HepG2 (cell line): ENCODE measurements around the gene MYL3. TPM values are rescaled to one million over a fixed set of nuclear protein-coding genes. Genes with fewer than 3 reads are reported as not detected.
A peak's percentile ranks its signal among the peaks of the same experiment; 100 is the strongest.

Experiments
- CENPX ChIP-seq: sonication (generic); formaldehyde crosslinking; IDR thresholded peaks from 2 replicates; pipeline ENCODE4 v1.9.0; 2021; ENCODE audit warnings: mild to moderate bottlenecking, missing genetic modification reagents, moderate library complexity
- ETV5 ChIP-seq: IDR thresholded peaks from 2 replicates; pipeline ENCODE4 v1.6.1; 2018; ENCODE audit warnings: missing biosample characterization, missing genetic modification reagents, inconsistent platforms, borderline replicate concordance
- FOXA3 ChIP-seq: IDR thresholded peaks from 2 replicates; pipeline ENCODE4 v1.6.1; 2016; ENCODE audit warnings: missing genetic modification reagents, missing compliant biosample characterization
- GMEB1 ChIP-seq: sonication (generic); formaldehyde crosslinking; IDR thresholded peaks from 2 replicates; pipeline ENCODE4 v1.5.1; 2020; ENCODE audit warnings: missing genetic modification reagents, mild to moderate bottlenecking, borderline replicate concordance
- HOXD1 ChIP-seq: sonication (generic); formaldehyde crosslinking; IDR thresholded peaks from 2 replicates; pipeline ENCODE4 v1.5.0; 2020; ENCODE audit warnings: missing genetic modification reagents
- MEIS2 ChIP-seq: sonication (generic); formaldehyde crosslinking; IDR thresholded peaks from 2 replicates; pipeline ENCODE4 v1.9.0; 2021; ENCODE audit warnings: mild to moderate bottlenecking, missing genetic modification reagents
- MLX ChIP-seq: IDR thresholded peaks from 2 replicates; pipeline ENCODE4 v1.6.1; 2016
- MTF2 ChIP-seq: sonication (generic); formaldehyde crosslinking; IDR thresholded peaks from 2 replicates; pipeline ENCODE4 v1.5.0; 2020; ENCODE audit warnings: missing genetic modification reagents, borderline replicate concordance
- PHF21A ChIP-seq: sonication (generic); formaldehyde crosslinking; IDR thresholded peaks from 2 replicates; pipeline ENCODE4 v1.5.0; 2020; ENCODE audit warnings: mild to moderate bottlenecking, missing genetic modification reagents
- RARG ChIP-seq: sonication (generic); formaldehyde crosslinking; IDR thresholded peaks from 2 replicates; pipeline ENCODE4 v1.4.0; 2020; ENCODE audit warnings: low read depth, mild to moderate bottlenecking, missing genetic modification reagents
- RBAK ChIP-seq: sonication (generic); formaldehyde crosslinking; IDR thresholded peaks from 2 replicates; pipeline ENCODE4 v1.5.1; 2020; ENCODE audit warnings: mild to moderate bottlenecking, missing genetic modification reagents
- TAF15 ChIP-seq: fragments of 200-400 bp; formaldehyde crosslinking; IDR thresholded peaks from one replicate; pipeline ENCODE4 v1.6.1; 2018; ENCODE audit warnings: mild to moderate bottlenecking, low read depth, low read length; ENCODE audit not compliant: poor library complexity, severe bottlenecking
- U2AF2 ChIP-seq: fragments of 200-400 bp; formaldehyde crosslinking; IDR thresholded peaks from 2 replicates; pipeline ENCODE4 v1.6.1; 2017; ENCODE audit warnings: low read depth, mild to moderate bottlenecking, low read length
- ZFAT ChIP-seq: sonication (generic); formaldehyde crosslinking; conservative IDR thresholded peaks from 2 replicates; pipeline ENCODE4 v1.8.1; 2023; ENCODE audit warnings: missing genetic modification reagents, inconsistent platforms
- ZNF549 ChIP-seq: sonication (generic); formaldehyde crosslinking; IDR thresholded peaks from 2 replicates; pipeline ENCODE4 v1.5.0; 2020; ENCODE audit warnings: missing genetic modification reagents
- ZNF563 ChIP-seq: sonication (generic); formaldehyde crosslinking; IDR thresholded peaks from 2 replicates; pipeline ENCODE4 v1.8.0; 2022; ENCODE audit warnings: mild to moderate bottlenecking, moderate library complexity, missing genetic modification reagents
- ZNF713 ChIP-seq: sonication (generic); formaldehyde crosslinking; IDR thresholded peaks from 2 replicates; pipeline ENCODE4 v1.4.0; 2020; ENCODE audit warnings: mild to moderate bottlenecking, missing genetic modification reagents
- ZNF782 ChIP-seq: sonication (generic); formaldehyde crosslinking; IDR thresholded peaks from 2 replicates; pipeline ENCODE4 v1.4.0; 2020; ENCODE audit warnings: missing genetic modification reagents, mild to moderate bottlenecking, borderline replicate concordance
- ZSCAN29 ChIP-seq: sonication (generic); formaldehyde crosslinking; conservative IDR thresholded peaks from 2 replicates; pipeline ENCODE4 v1.4.0; 2020; ENCODE audit warnings: mild to moderate bottlenecking, missing genetic modification reagents
- polyA plus RNA-seq, 8 experiments: library from polyadenylated mRNA; depleted of rRNA in 3 of 8; stranded (reverse) in 7 of 8; unstranded in 1 of 8; fragments of >200 nt; fragmentation: Illumina TruSeq in 4 of 8; extraction: Trizol in 4 of 8; gene quantifications; 2 replicates each; pipeline versions ENCODE4 v1.2.1 to v1.2.3, GENCODE V29; 2011 to 2016; ENCODE audit warnings: low read depth in 4 of 8, missing spikeins in 1 of 8, mixed read lengths in 1 of 8; ENCODE audit not compliant: insufficient read depth in 1 of 8
- total RNA-seq, 5 experiments: library from RNA; depleted of rRNA; stranded (reverse); fragments of >200 nt; fragmentation: Illumina TruSeq; extraction: Trizol; gene quantifications; 2 replicates each; pipeline ENCODE4 v1.2.3, GENCODE V29; 2016; ENCODE audit warnings: low read depth in 1 of 5
- TF ChIP-seq, protein P1 (sequence below): sonication (generic); formaldehyde crosslinking; IDR thresholded peaks from 2 replicates; pipeline ENCODE4 v1.4.0; 2020; ENCODE audit warnings: mild to moderate bottlenecking, missing genetic modification reagents
- TF ChIP-seq, protein P2 (sequence below): IDR thresholded peaks from 2 replicates; pipeline ENCODE4 v1.6.1; 2012; ENCODE audit warnings: inconsistent platforms
- TF ChIP-seq, protein P3 (sequence below): sonication (generic); formaldehyde crosslinking; IDR thresholded peaks from 2 replicates; pipeline ENCODE4 v1.9.0; 2022; ENCODE audit warnings: low read depth, missing genetic modification reagents
- TF ChIP-seq, protein P4 (sequence below): conservative IDR thresholded peaks from 2 replicates; pipeline ENCODE4 v1.6.1; 2018; ENCODE audit warnings: missing genetic modification reagents

The MYL3 gene
- total and polyA plus RNA-seq, 2 of the 13 experiments (the other 11 are each of a cell fraction or from before 2014, with no cell fraction given) = not detected

- TF ChIP-seq, protein P1, sequence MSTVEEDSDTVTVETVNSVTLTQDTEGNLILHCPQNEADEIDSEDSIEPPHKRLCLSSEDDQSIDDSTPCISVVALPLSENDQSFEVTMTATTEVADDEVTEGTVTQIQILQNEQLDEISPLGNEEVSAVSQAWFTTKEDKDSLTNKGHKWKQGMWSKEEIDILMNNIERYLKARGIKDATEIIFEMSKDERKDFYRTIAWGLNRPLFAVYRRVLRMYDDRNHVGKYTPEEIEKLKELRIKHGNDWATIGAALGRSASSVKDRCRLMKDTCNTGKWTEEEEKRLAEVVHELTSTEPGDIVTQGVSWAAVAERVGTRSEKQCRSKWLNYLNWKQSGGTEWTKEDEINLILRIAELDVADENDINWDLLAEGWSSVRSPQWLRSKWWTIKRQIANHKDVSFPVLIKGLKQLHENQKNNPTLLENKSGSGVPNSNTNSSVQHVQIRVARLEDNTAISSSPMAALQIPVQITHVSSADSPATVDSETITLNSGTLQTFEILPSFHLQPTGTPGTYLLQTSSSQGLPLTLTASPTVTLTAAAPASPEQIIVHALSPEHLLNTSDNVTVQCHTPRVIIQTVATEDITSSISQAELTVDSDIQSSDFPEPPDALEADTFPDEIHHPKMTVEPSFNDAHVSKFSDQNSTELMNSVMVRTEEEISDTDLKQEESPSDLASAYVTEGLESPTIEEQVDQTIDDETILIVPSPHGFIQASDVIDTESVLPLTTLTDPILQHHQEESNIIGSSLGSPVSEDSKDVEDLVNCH (CRISPR knock-in tag) = no peak
- TF ChIP-seq, protein P2, sequence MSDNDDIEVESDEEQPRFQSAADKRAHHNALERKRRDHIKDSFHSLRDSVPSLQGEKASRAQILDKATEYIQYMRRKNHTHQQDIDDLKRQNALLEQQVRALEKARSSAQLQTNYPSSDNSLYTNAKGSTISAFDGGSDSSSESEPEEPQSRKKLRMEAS = no peak
- TF ChIP-seq PHF21A (CRISPR knock-in tag) (peak; percentile 81), MLX (CRISPR knock-in tag) (no peak), ZNF782 (no peak), ZNF713 (CRISPR knock-in tag) (no peak), GMEB1 (CRISPR knock-in tag) (no peak), CENPX (no peak), TAF15 (no peak), FOXA3 (peak; percentile 26; the same call in 1 of the 2 replicates), MEIS2 (CRISPR knock-in tag) (no peak), ZSCAN29 (no peak), ZFAT (CRISPR knock-in tag) (no peak), MTF2 (no peak), HOXD1 (CRISPR knock-in tag) (no peak), ZNF563 (CRISPR knock-in tag) (no peak), ZNF549 (CRISPR knock-in tag) (no peak), ETV5 (CRISPR knock-in tag) (peak; percentile 74), RARG (CRISPR knock-in tag) (no peak), RBAK (no peak), U2AF2 (no peak)
- TF ChIP-seq, protein P3, sequence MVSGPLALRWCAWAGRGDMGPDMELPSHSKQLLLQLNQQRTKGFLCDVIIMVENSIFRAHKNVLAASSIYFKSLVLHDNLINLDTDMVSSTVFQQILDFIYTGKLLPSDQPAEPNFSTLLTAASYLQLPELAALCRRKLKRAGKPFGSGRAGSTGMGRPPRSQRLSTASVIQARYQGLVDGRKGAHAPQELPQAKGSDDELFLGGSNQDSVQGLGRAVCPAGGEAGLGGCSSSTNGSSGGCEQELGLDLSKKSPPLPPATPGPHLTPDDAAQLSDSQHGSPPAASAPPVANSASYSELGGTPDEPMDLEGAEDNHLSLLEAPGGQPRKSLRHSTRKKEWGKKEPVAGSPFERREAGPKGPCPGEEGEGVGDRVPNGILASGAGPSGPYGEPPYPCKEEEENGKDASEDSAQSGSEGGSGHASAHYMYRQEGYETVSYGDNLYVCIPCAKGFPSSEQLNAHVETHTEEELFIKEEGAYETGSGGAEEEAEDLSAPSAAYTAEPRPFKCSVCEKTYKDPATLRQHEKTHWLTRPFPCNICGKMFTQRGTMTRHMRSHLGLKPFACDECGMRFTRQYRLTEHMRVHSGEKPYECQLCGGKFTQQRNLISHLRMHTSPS (CRISPR knock-in tag) = no peak
- TF ChIP-seq, protein P4, sequence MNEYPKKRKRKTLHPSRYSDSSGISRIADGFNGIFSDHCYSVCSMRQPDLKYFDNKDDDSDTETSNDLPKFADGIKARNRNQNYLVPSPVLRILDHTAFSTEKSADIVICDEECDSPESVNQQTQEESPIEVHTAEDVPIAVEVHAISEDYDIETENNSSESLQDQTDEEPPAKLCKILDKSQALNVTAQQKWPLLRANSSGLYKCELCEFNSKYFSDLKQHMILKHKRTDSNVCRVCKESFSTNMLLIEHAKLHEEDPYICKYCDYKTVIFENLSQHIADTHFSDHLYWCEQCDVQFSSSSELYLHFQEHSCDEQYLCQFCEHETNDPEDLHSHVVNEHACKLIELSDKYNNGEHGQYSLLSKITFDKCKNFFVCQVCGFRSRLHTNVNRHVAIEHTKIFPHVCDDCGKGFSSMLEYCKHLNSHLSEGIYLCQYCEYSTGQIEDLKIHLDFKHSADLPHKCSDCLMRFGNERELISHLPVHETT = no peak
Measured at GRCh38 chr3:46868948-46869347, 5.7 kb upstream of the MYL3 start (continued).
